ENCODE measurements around the gene MTR. TPM values are rescaled to one million over a fixed set of nuclear protein-coding genes. Genes with fewer than 3 reads are reported as not detected.
A peak's percentile ranks its signal among the peaks of the same experiment; 100 is the strongest.

Gene MTR
- total RNA-seq, 2 donors from 2014 or later, result 31.3 to 39.8 TPM

- no peak for TF ChIP-seq CTCF (IDR thresholded peaks at IDR 0.05)
- Histone ChIP-seq H3K27me3 (replicated peaks; ENCODE audit: insufficient read depth) (no peaks in the 10 kb centered on the region), H3K36me3 (no peaks in the 10 kb centered on the region), H3K27ac (peak overlapping the region in 1 of 2 donors; percentile 18), H3K4me3 (peak overlapping the region; percentile 95), H3K4me1 (ENCODE audit: control insufficient read depth in 1 of 2, low read depth in 2 of 2) (peaks cover 15 to 31% of the 10 kb centered on the region in 2 donors), H3K9me3 (no peaks in the 10 kb centered on the region)
- no peak for ATAC-seq (ENCODE audit: insufficient number of reproducible peaks, low FRiP score, low read depth)
- DNase-seq (ENCODE audit: low spot score), result no peak
Measured at GRCh38 chr1:236794585-236795034, 482 bp upstream of the MTR start.

GRCh38 chr1:236795757-236796667 lies 920 bp downstream of the MTR start:
- Histone ChIP-seq H3K4me3 (peak overlapping the region; percentile 95), H3K27me3 (replicated peaks; ENCODE audit: insufficient read depth) (no peaks in the 10 kb centered on the region), H3K4me1 (ENCODE audit: control insufficient read depth in 1 of 2, low read depth in 2 of 2) (peaks cover 15 to 31% of the 10 kb centered on the region in 2 donors), H3K36me3 (no peaks in the 10 kb centered on the region), H3K9me3 (no peaks in the 10 kb centered on the region), H3K27ac (peak overlapping the region; percentile 89 to 90)
- no peak for ATAC-seq (ENCODE audit: insufficient number of reproducible peaks, low FRiP score, low read depth)
- TF ChIP-seq CTCF (IDR thresholded peaks at IDR 0.05), result no peak
- DNase-seq (ENCODE audit: low spot score), result no peak

- Histone ChIP-seq H3K27ac (no peak overlapping the region), H3K36me3 (no peaks in the 10 kb centered on the region), H3K4me3 (no peak overlapping the region), H3K9me3 (no peaks in the 10 kb centered on the region), H3K27me3 (replicated peaks; ENCODE audit: insufficient read depth) (no peaks in the 10 kb centered on the region), H3K4me1 (ENCODE audit: control insufficient read depth in 1 of 2, low read depth in 2 of 2) (peaks cover 15 to 31% of the 10 kb centered on the region in 2 donors)
- DNase-seq (ENCODE audit: low spot score), result no peak
- no peak for TF ChIP-seq CTCF (IDR thresholded peaks at IDR 0.05)
- no peak for ATAC-seq (ENCODE audit: insufficient number of reproducible peaks, low FRiP score, low read depth)
Measured at GRCh38 chr1:236799001-236799400, 3.9 kb downstream of the MTR start.

- peaks cover 15 to 26% of the 10 kb centered on the region in 2 donors for H3K4me1 ChIP-seq (ENCODE audit: control insufficient read depth in 1 of 2, low read depth in 2 of 2)
- no peak for TF ChIP-seq CTCF (IDR thresholded peaks at IDR 0.05)
- H3K27ac ChIP-seq, result no peak overlapping the region
- no peaks in the 10 kb centered on the region for H3K9me3 ChIP-seq
- no peak for DNase-seq (ENCODE audit: low spot score)
- H3K4me3 ChIP-seq, result no peak overlapping the region
- no peaks in the 10 kb centered on the region for H3K27me3 ChIP-seq (replicated peaks; ENCODE audit: insufficient read depth)
- no peak for ATAC-seq (ENCODE audit: insufficient number of reproducible peaks, low FRiP score, low read depth)
- peaks cover 3% of the 10 kb centered on the region for H3K36me3 ChIP-seq
Measured at GRCh38 chr1:236800002-236800620, 5.0 kb downstream of the MTR start.

- Histone ChIP-seq H3K4me3 (no peak overlapping the region), H3K9me3 (no peaks in the 10 kb centered on the region), H3K4me1 (ENCODE audit: control insufficient read depth in 1 of 2, low read depth in 2 of 2) (peaks cover 15 to 26% of the 10 kb centered on the region in 2 donors), H3K36me3 (peaks cover 3% of the 10 kb centered on the region), H3K27me3 (replicated peaks; ENCODE audit: insufficient read depth) (no peaks in the 10 kb centered on the region), H3K27ac (no peak overlapping the region)
- no peak for ATAC-seq (ENCODE audit: insufficient number of reproducible peaks, low FRiP score, low read depth)
- no peak for DNase-seq (ENCODE audit: low spot score)
- no peak for TF ChIP-seq CTCF (IDR thresholded peaks at IDR 0.05)
Measured at GRCh38 chr1:236800623-236801022, 5.5 kb downstream of the MTR start.

Measured in thoracic aorta (tissue), 2 donors.